ENCODE measurements around the gene CHSY1. TPM values are rescaled to one million over a fixed set of nuclear protein-coding genes. Genes with fewer than 3 reads are reported as not detected.

CHSY1 gene
- total RNA-seq, 4 donors from 2014 or later: 19.2 to 36.8 (median 28.1) TPM

GRCh38 chr15:101157721-101158120 is 94.1 kb downstream of the CHSY1 start:
- no peak for TF ChIP-seq CTCF (IDR thresholded peaks at IDR 0.05; ENCODE audit: low read depth)

GRCh38 chr15:101156509-101157159 is 95.2 kb downstream of the CHSY1 start:
- TF ChIP-seq CTCF (IDR thresholded peaks at IDR 0.05; ENCODE audit: low read depth): no peak

- TF ChIP-seq CTCF (IDR thresholded peaks at IDR 0.05; ENCODE audit: low read depth): no peak
These were observed 95.8 kb downstream of the CHSY1 start for GRCh38 chr15:101156061-101156460.

- no peak for TF ChIP-seq CTCF (IDR thresholded peaks at IDR 0.05; ENCODE audit: low read depth)
These were observed 97.8 kb downstream of the CHSY1 start for GRCh38 chr15:101153801-101154656.

- TF ChIP-seq CTCF (IDR thresholded peaks at IDR 0.05; ENCODE audit: low read depth): no peak
These were observed 98.9 kb downstream of the CHSY1 start for GRCh38 chr15:101152914-101153313.

- TF ChIP-seq CTCF (IDR thresholded peaks at IDR 0.05; ENCODE audit: low read depth): no peak
These were observed 100.6 kb downstream of the CHSY1 start for GRCh38 chr15:101151288-101151687.

GRCh38 chr15:101150723-101151040 is 101.2 kb downstream of the CHSY1 start:
- no peak for TF ChIP-seq CTCF (IDR thresholded peaks at IDR 0.05; ENCODE audit: low read depth)
